HepG2 (cell line): ENCODE results near the gene DNAJC7. TPM values are rescaled to one million over a fixed set of nuclear protein-coding genes. Genes with fewer than 3 reads are reported as not detected.

Experiments
- CAMTA2 ChIP-seq: sonication (generic); formaldehyde crosslinking; IDR thresholded peaks from 2 replicates; pipeline ENCODE4 v1.4.0; 2020; ENCODE audit warnings: mild to moderate bottlenecking, missing genetic modification reagents, borderline replicate concordance
- FOXA1 ChIP-seq, 2 experiments: fragments of 450-650 bp in 1 of 2; sonication (generic) in 1 of 2; formaldehyde crosslinking in 1 of 2; IDR thresholded peaks; 2 replicates each; pipeline versions ENCODE4 v1.4.0 to v1.6.1; 2016 to 2020; ENCODE audit warnings: missing genetic modification reagents in 1 of 2
- FOXK1 ChIP-seq: sonication (generic); formaldehyde crosslinking; IDR thresholded peaks from 2 replicates; pipeline ENCODE4 v1.4.0; 2020; ENCODE audit warnings: low read depth, missing genetic modification reagents, borderline replicate concordance
- JUN ChIP-seq: sonication (generic); formaldehyde crosslinking; IDR thresholded peaks from 2 replicates; pipeline ENCODE4 v1.4.0; 2020; ENCODE audit warnings: mild to moderate bottlenecking, missing genetic modification reagents
- MED8 ChIP-seq: sonication (generic); formaldehyde crosslinking; IDR thresholded peaks from 2 replicates; pipeline ENCODE4 v1.8.1; 2023; ENCODE audit warnings: mild to moderate bottlenecking, missing genetic modification reagents; ENCODE audit not compliant: insufficient replicate concordance
- RBM22 ChIP-seq: fragments of 200-400 bp; formaldehyde crosslinking; optimal IDR thresholded peaks from 2 replicates; pipeline ENCODE3; 2017; ENCODE audit warnings: mild to moderate bottlenecking, low read length, moderate library complexity
- RBM39 ChIP-seq: fragments of 200-400 bp; formaldehyde crosslinking; IDR thresholded peaks from one replicate; pipeline ENCODE4 v1.6.1; 2018; ENCODE audit warnings: antibody characterized with exemption, mild to moderate bottlenecking, low read depth, low read length; ENCODE audit not compliant: poor library complexity, severe bottlenecking
- RXRA ChIP-seq: sonication (generic); formaldehyde crosslinking; IDR thresholded peaks from 2 replicates; pipeline ENCODE4 v1.5.1; 2020; ENCODE audit warnings: missing genetic modification reagents
- SNAPC2 ChIP-seq: sonication (generic); formaldehyde crosslinking; IDR thresholded peaks from 2 replicates; pipeline ENCODE4 v1.8.1; 2022; ENCODE audit warnings: mild to moderate bottlenecking, missing genetic modification reagents
- TBX2 ChIP-seq: sonication (generic); formaldehyde crosslinking; IDR thresholded peaks from 2 replicates; pipeline ENCODE4 v1.5.0; 2020; ENCODE audit warnings: missing genetic modification reagents, mild to moderate bottlenecking, borderline replicate concordance
- ZHX1 ChIP-seq: sonication (generic); formaldehyde crosslinking; IDR thresholded peaks from 2 replicates; pipeline ENCODE4 v1.8.1; 2022; ENCODE audit warnings: low read depth, mild to moderate bottlenecking, missing genetic modification reagents
- ZNF143 ChIP-seq: sonication (generic); formaldehyde crosslinking; IDR thresholded peaks from 2 replicates; pipeline ENCODE4 v1.4.0; 2020; ENCODE audit warnings: missing genetic modification reagents
- ZNF160 ChIP-seq: sonication (generic); formaldehyde crosslinking; IDR thresholded peaks from 2 replicates; pipeline ENCODE4 v1.8.0; 2022; ENCODE audit warnings: mild to moderate bottlenecking, inconsistent platforms, missing genetic modification reagents
- ZNF207 ChIP-seq: fragments of 450-650 bp; IDR thresholded peaks from 2 replicates; pipeline ENCODE4 v1.6.1; 2016; ENCODE audit warnings: antibody characterized with exemption, borderline replicate concordance
- ZNF30 ChIP-seq: sonication (generic); formaldehyde crosslinking; IDR thresholded peaks from 2 replicates; pipeline ENCODE4 v1.5.0; 2020; ENCODE audit warnings: mild to moderate bottlenecking, missing genetic modification reagents
- ZNF460 ChIP-seq: sonication (generic); formaldehyde crosslinking; IDR thresholded peaks from 2 replicates; pipeline ENCODE4 v1.5.1; 2020; ENCODE audit warnings: missing genetic modification reagents, mild to moderate bottlenecking, borderline replicate concordance
- ZNF766 ChIP-seq: sonication (generic); formaldehyde crosslinking; IDR thresholded peaks from 2 replicates; pipeline ENCODE4 v1.5.0; 2020; ENCODE audit warnings: missing genetic modification reagents, borderline replicate concordance
- ZNF781 ChIP-seq: sonication (generic); formaldehyde crosslinking; IDR thresholded peaks from 2 replicates; pipeline ENCODE4 v1.5.1; 2020; ENCODE audit warnings: borderline replicate concordance, mild to moderate bottlenecking, missing genetic modification reagents; ENCODE audit errors: not compliant biosample characterization
- ZNF891 ChIP-seq: sonication (generic); formaldehyde crosslinking; IDR thresholded peaks from 2 replicates; pipeline ENCODE4 v1.5.0; 2020; ENCODE audit warnings: mild to moderate bottlenecking, missing genetic modification reagents
- ZSCAN20 ChIP-seq: sonication (generic); formaldehyde crosslinking; IDR thresholded peaks from 2 replicates; pipeline ENCODE4 v1.4.0; 2020; ENCODE audit warnings: missing genetic modification reagents, mild to moderate bottlenecking, borderline replicate concordance
- polyA plus RNA-seq, 8 experiments: library from polyadenylated mRNA; depleted of rRNA in 3 of 8; stranded (reverse) in 7 of 8; unstranded in 1 of 8; fragments of >200 nt; fragmentation: Illumina TruSeq in 4 of 8; extraction: Trizol in 4 of 8; gene quantifications; 2 replicates each; pipeline versions ENCODE4 v1.2.1 to v1.2.3, GENCODE V29; 2011 to 2016; ENCODE audit warnings: low read depth in 4 of 8, missing spikeins in 1 of 8, mixed read lengths in 1 of 8; ENCODE audit not compliant: insufficient read depth in 1 of 8
- total RNA-seq, 5 experiments: library from RNA; depleted of rRNA; stranded (reverse); fragments of >200 nt; fragmentation: Illumina TruSeq; extraction: Trizol; gene quantifications; 2 replicates each; pipeline ENCODE4 v1.2.3, GENCODE V29; 2016; ENCODE audit warnings: low read depth in 1 of 5
- TF ChIP-seq, protein P1 (sequence below): sonication (generic); formaldehyde crosslinking; IDR thresholded peaks from 2 replicates; pipeline ENCODE4 v1.4.0; 2020; ENCODE audit warnings: missing genetic modification reagents
- TF ChIP-seq, protein P2 (sequence below): sonication (generic); formaldehyde crosslinking; IDR thresholded peaks from 2 replicates; pipeline ENCODE4 v1.4.0; 2020; ENCODE audit warnings: missing genetic modification reagents, mild to moderate bottlenecking, borderline replicate concordance

DNAJC7 gene
- total and polyA plus RNA-seq, 2 of the 13 experiments (the other 11 are each of a cell fraction or from before 2014, with no cell fraction given) = 47.7 to 132 TPM

GRCh38 chr17:41930009-41930832, 87.0 kb downstream of the DNAJC7 start, which contains the start of gene ODAD4 (continued):
- TF ChIP-seq ZNF143 (CRISPR knock-in tag) (peak; percentile 71), ZNF766 (peak; percentile 96; the same call in 1 of the 2 replicates), ZNF891 (CRISPR knock-in tag) (peak; percentile 77; the same call in 1 of the 2 replicates), CAMTA2 (CRISPR knock-in tag) (0 out of 2 replicates have a peak, but pooled peaks have one; percentile 64), ZNF781 (CRISPR knock-in tag) (peak; percentile 92), ZNF30 (CRISPR knock-in tag) (no peak), MED8 (CRISPR knock-in tag) (peak; percentile 77), RBM39 (no peak), RXRA (CRISPR knock-in tag) (peak; percentile 78; the same call in 1 of the 2 replicates), ZNF207 (no peak), JUN (CRISPR knock-in tag) (0 out of 2 replicates have a peak, but pooled peaks have one; percentile 58), ZNF160 (CRISPR knock-in tag) (peak; percentile 79), FOXA1 (IDR thresholded peaks at IDR 0.05) (no peak), FOXA1 (CRISPR knock-in tag; IDR thresholded peaks at IDR 0.05) (peak; percentile 54), FOXK1 (CRISPR knock-in tag) (no peak; the same call in none of the 2 replicates), ZHX1 (CRISPR knock-in tag) (peak; percentile 85; the same call in 1 of the 2 replicates), ZSCAN20 (no peak; the same call in 1 of the 2 replicates), RBM22 (no peak), SNAPC2 (peak; percentile 68; the same call in 1 of the 2 replicates), ZNF460 (CRISPR knock-in tag) (no peak), TBX2 (peak; percentile 88)
- TF ChIP-seq, protein P1, sequence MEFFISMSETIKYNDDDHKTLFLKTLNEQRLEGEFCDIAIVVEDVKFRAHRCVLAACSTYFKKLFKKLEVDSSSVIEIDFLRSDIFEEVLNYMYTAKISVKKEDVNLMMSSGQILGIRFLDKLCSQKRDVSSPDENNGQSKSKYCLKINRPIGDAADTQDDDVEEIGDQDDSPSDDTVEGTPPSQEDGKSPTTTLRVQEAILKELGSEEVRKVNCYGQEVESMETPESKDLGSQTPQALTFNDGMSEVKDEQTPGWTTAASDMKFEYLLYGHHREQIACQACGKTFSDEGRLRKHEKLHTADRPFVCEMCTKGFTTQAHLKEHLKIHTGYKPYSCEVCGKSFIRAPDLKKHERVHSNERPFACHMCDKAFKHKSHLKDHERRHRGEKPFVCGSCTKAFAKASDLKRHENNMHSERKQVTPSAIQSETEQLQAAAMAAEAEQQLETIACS = no peak
- TF ChIP-seq, protein P2, sequence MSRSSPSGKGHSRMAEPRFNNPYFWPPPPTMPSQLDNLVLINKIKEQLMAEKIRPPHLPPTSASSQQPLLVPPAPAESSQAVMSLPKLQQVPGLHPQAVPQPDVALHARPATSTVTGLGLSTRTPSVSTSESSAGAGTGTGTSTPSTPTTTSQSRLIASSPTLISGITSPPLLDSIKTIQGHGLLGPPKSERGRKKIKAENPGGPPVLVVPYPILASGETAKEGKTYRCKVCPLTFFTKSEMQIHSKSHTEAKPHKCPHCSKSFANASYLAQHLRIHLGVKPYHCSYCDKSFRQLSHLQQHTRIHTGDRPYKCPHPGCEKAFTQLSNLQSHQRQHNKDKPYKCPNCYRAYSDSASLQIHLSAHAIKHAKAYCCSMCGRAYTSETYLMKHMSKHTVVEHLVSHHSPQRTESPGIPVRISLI (CRISPR knock-in tag) = peak; percentile 59; the same call in 1 of the 2 replicates
